Ishikawa (cell line): Measurements from ENCODE around the gene TRAPPC3L.

Experiments used
- CEBPB ChIP-seq: IDR thresholded peaks from 2 replicates; pipeline ENCODE4 v1.6.1; 2012
- EGR1 ChIP-seq: IDR thresholded peaks from 2 replicates; pipeline ENCODE4 v1.6.1; 2012
- EP300 ChIP-seq: IDR thresholded peaks from 2 replicates; pipeline ENCODE4 v1.6.1; 2012; ENCODE audit warnings: borderline replicate concordance
- FOXM1 ChIP-seq: IDR thresholded peaks from 2 replicates; pipeline ENCODE4 v1.6.1; 2012; ENCODE audit warnings: low read depth, borderline replicate concordance
- NFIC ChIP-seq: IDR thresholded peaks from 2 replicates; pipeline ENCODE4 v1.6.1; 2012
- RAD21 ChIP-seq: IDR thresholded peaks from 2 replicates; pipeline ENCODE4 v1.6.1; 2012; ENCODE audit warnings: low read depth
- TAF1 ChIP-seq: IDR thresholded peaks from 2 replicates; pipeline ENCODE4 v1.6.1; 2012; ENCODE audit warnings: low read depth, mild to moderate bottlenecking
- TCF12 ChIP-seq: IDR thresholded peaks from 2 replicates; pipeline ENCODE4 v1.6.1; 2012; ENCODE audit warnings: low read depth
- TEAD4 ChIP-seq: IDR thresholded peaks from 2 replicates; pipeline ENCODE4 v1.6.1; 2012
- TF ChIP-seq, protein P1 (sequence below): IDR thresholded peaks from 2 replicates; pipeline ENCODE4 v1.6.1; 2012
- TF ChIP-seq, protein P2 (sequence below): IDR thresholded peaks from 2 replicates; pipeline ENCODE4 v1.6.1; 2012; ENCODE audit warnings: low read depth, mild to moderate bottlenecking
- TF ChIP-seq, protein P3 (sequence below): IDR thresholded peaks from 2 replicates; pipeline ENCODE4 v1.6.1; 2012

DNA sequence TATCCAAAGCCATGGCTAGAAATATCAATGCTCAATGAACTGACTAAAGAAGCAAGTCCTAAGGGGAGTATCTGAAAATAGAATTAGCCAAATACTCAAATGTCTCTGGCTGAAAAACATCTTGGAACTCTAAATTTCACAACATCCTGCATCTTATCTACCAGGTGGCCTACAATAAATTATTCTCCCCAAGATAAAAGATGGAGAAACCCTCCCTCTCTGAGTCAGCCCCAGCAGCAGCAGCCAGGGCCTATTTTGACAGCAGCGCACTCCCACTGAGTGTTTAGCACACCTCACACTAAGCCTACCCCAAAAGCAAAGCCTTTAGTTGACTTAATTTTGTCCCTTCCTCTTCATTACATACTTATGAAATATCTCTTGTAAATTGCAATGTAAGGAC, 78.4 kb downstream of the TRAPPC3L start:
- TF ChIP-seq, protein P1, sequence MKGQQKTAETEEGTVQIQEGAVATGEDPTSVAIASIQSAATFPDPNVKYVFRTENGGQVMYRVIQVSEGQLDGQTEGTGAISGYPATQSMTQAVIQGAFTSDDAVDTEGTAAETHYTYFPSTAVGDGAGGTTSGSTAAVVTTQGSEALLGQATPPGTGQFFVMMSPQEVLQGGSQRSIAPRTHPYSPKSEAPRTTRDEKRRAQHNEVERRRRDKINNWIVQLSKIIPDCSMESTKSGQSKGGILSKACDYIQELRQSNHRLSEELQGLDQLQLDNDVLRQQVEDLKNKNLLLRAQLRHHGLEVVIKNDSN: no peak
- TF ChIP-seq, protein P2, sequence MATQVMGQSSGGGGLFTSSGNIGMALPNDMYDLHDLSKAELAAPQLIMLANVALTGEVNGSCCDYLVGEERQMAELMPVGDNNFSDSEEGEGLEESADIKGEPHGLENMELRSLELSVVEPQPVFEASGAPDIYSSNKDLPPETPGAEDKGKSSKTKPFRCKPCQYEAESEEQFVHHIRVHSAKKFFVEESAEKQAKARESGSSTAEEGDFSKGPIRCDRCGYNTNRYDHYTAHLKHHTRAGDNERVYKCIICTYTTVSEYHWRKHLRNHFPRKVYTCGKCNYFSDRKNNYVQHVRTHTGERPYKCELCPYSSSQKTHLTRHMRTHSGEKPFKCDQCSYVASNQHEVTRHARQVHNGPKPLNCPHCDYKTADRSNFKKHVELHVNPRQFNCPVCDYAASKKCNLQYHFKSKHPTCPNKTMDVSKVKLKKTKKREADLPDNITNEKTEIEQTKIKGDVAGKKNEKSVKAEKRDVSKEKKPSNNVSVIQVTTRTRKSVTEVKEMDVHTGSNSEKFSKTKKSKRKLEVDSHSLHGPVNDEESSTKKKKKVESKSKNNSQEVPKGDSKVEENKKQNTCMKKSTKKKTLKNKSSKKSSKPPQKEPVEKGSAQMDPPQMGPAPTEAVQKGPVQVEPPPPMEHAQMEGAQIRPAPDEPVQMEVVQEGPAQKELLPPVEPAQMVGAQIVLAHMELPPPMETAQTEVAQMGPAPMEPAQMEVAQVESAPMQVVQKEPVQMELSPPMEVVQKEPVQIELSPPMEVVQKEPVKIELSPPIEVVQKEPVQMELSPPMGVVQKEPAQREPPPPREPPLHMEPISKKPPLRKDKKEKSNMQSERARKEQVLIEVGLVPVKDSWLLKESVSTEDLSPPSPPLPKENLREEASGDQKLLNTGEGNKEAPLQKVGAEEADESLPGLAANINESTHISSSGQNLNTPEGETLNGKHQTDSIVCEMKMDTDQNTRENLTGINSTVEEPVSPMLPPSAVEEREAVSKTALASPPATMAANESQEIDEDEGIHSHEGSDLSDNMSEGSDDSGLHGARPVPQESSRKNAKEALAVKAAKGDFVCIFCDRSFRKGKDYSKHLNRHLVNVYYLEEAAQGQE: no peak
- TF ChIP-seq FOXM1: no peak
- TF ChIP-seq, protein P3, sequence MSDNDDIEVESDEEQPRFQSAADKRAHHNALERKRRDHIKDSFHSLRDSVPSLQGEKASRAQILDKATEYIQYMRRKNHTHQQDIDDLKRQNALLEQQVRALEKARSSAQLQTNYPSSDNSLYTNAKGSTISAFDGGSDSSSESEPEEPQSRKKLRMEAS: no peak
- no peak for TF ChIP-seq RAD21
- TF ChIP-seq EGR1: no peak
- TF ChIP-seq TAF1: no peak
- no peak for TF ChIP-seq EP300
- no peak for TF ChIP-seq CEBPB
- no peak for TF ChIP-seq TEAD4
- TF ChIP-seq TCF12: no peak
- TF ChIP-seq NFIC: no peak
